Prostate gland (tissue), 2 donors: Measurements from ENCODE around the gene MYOZ1.
"Not testable (repeated sequence)": the region's sequence is repeated elsewhere in the genome, so short reads cannot be mapped to it uniquely, and the experiment has no call there.

Experiments used
- POLR2A ChIP-seq: fragments of 450-650 bp; IDR thresholded peaks from one replicate; pipeline ENCODE4 v1.6.1; 2016; ENCODE audit warnings: antibody characterized with exemption, mild to moderate bottlenecking
- POLR2AphosphoS5 ChIP-seq: sonication (generic); formaldehyde crosslinking; IDR thresholded peaks from one replicate; pipeline ENCODE4 v1.6.1; 2017; ENCODE audit warnings: antibody characterized with exemption
- TF ChIP-seq, protein P1 (sequence below), 4 experiments: fragments of 200-600 bp in 2 of 4; fragments of 450-650 bp in 2 of 4; sonication (generic) in 2 of 4; IDR thresholded peaks; 1 replicate in 3 of 4; 2 replicates in 1 of 4; pipeline ENCODE4 v1.5.1; 2016 to 2019; ENCODE audit warnings: antibody characterized with exemption in 4 of 4, mild to moderate bottlenecking in 2 of 4, moderate library complexity in 2 of 4

DNA sequence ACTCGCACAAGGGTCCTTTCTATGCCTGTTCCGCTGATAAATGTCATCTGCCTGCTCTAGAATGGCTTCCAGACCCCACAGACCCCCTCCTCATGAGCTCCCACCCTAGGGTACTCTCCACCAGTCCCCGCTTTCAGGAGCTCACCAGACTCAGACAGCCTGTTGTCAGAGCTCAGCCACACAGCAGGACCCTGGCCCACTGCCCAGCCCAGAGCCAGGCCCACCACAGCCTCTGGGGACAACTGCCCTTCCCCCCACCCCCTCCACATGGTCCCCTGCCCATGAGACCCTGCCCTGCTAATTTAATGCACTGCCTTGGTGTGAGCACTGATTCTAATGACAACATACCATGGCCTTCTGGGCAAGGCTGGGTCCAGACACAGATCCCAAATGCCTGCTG is 24.3 kb upstream of the MYOZ1 start:
- TF ChIP-seq, protein P1, sequence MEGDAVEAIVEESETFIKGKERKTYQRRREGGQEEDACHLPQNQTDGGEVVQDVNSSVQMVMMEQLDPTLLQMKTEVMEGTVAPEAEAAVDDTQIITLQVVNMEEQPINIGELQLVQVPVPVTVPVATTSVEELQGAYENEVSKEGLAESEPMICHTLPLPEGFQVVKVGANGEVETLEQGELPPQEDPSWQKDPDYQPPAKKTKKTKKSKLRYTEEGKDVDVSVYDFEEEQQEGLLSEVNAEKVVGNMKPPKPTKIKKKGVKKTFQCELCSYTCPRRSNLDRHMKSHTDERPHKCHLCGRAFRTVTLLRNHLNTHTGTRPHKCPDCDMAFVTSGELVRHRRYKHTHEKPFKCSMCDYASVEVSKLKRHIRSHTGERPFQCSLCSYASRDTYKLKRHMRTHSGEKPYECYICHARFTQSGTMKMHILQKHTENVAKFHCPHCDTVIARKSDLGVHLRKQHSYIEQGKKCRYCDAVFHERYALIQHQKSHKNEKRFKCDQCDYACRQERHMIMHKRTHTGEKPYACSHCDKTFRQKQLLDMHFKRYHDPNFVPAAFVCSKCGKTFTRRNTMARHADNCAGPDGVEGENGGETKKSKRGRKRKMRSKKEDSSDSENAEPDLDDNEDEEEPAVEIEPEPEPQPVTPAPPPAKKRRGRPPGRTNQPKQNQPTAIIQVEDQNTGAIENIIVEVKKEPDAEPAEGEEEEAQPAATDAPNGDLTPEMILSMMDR (IDR thresholded peaks at IDR 0.05) = not testable (repeated sequence)
- not testable (repeated sequence) for TF ChIP-seq POLR2AphosphoS5, POLR2A
